Upper lobe of left lung (tissue), 4 donors: ENCODE measurements around the gene F8A1.

Experiments used
- CTCF ChIP-seq, 6 experiments: fragments of 450-650 bp in 4 of 6; fragments of 200-600 bp in 2 of 6; sonication (generic) in 2 of 6; IDR thresholded peaks; one replicate each; pipeline ENCODE4 v1.5.1; 2016 to 2019; ENCODE audit warnings: antibody characterized with exemption in 6 of 6
- POLR2A ChIP-seq, 4 donors: fragments of 450-650 bp; IDR thresholded peaks; one replicate each; pipeline ENCODE4 v1.5.1; 2016 to 2017; ENCODE audit warnings: antibody characterized with exemption in 4 of 4, mild to moderate bottlenecking in 2 of 4

GRCh38 chrX:154900323-154900722 lies 14.2 kb downstream of the F8A1 start:
- TF ChIP-seq CTCF (IDR thresholded peaks at IDR 0.05) = no peak
- TF ChIP-seq POLR2A (IDR thresholded peaks at IDR 0.05) = no peak
